GM12891 (cell line): ENCODE results near the gene HOXA6.

Experiments
- PAX5 ChIP-seq: IDR thresholded peaks from 2 replicates; pipeline ENCODE4 v1.6.1; 2011; ENCODE audit warnings: low read length, moderate library complexity, mild to moderate bottlenecking; ENCODE audit not compliant: insufficient read depth, severe bottlenecking
- POLR2A ChIP-seq: IDR thresholded peaks from 2 replicates; pipeline ENCODE4 v1.6.1; 2011; ENCODE audit warnings: low read depth, low read length, control low read depth
- POLR2AphosphoS5 ChIP-seq: IDR thresholded peaks from 2 replicates; pipeline ENCODE4 v1.6.1; 2011; ENCODE audit warnings: low read depth, low read length, control low read depth
- SPI1 ChIP-seq: IDR thresholded peaks from 2 replicates; pipeline ENCODE4 v1.6.1; 2011; ENCODE audit warnings: low read depth, low read length, control low read depth
- TAF1 ChIP-seq: IDR thresholded peaks from 2 replicates; pipeline ENCODE4 v1.6.1; 2011; ENCODE audit warnings: low read depth, low read length, control low read depth

GRCh38 chr7:27102581-27103442, 44.8 kb downstream of the HOXA6 start, which contains the start of gene HOXA2:
- TF ChIP-seq POLR2A = no peak
- no peak for TF ChIP-seq POLR2AphosphoS5
- no peak for TF ChIP-seq TAF1
- no peak for TF ChIP-seq PAX5
- no peak for TF ChIP-seq SPI1
